Measurements from ENCODE around the gene UBE2V1. TPM values are rescaled to one million over a fixed set of nuclear protein-coding genes. Genes with fewer than 3 reads are reported as not detected.
"Not testable (repeated sequence)": the region's sequence is repeated elsewhere in the genome, so short reads cannot be mapped to it uniquely, and the experiment has no call there.

Gene UBE2V1
- total RNA-seq, 2 donors from 2014 or later: 150 to 176 TPM

GRCh38 chr20:50142812-50143211 is 29.9 kb upstream of the UBE2V1 start:
- no peaks in the 10 kb centered on the region for H3K9me3 Mint-ChIP-seq
- ATAC-seq (replicated peaks in 1 of 2) (no peak), DNase-seq (no peak)
- H3K4me3 Mint-ChIP-seq: no peak overlapping the region
- H3K27me3 Mint-ChIP-seq (ENCODE audit: low read depth): no peaks in the 10 kb centered on the region
- H3K4me1 Mint-ChIP-seq (ENCODE audit: low read depth): peaks cover 31% of the 10 kb centered on the region
- H3K27ac Mint-ChIP-seq: no peak overlapping the region
- peaks cover 3 to 13% of the 10 kb centered on the region in 2 donors for H3K36me3 Mint-ChIP-seq (ENCODE audit: insufficient read depth in 2 of 2)

DNA sequence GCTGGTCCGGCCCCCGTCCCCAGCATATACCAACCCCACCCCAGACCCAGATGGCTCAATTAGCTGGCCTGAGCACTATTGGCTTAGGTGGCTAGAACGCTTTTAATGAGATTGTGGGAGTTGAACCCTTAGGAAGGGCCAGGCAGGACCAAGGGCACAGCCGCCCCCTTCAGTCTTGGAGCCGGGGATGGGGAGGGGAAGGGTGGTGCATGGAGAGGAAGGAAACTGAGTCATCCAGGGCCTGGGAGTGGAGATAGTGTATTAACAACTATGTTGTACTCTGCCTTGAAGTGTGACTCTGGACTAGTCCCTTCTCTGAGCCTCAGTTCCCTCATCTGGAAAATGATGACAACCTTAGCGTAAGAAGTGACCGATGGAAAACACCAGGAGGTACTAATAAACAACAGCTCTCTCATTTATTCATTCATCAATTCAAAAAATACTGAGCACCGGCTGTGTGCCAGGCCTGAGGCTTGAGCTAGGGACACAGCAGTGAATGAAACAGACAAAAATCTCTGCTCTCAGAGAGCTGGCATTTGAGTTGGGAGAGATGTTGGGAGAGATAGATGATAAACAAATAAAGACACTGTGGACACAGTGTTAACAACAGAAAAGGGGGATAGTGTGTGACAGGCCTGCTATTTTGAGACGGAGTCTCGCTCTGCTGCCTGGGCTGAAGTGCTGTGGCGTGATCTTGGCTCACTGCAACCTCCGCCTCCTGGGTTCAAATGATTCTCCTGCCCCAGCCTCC is 29.0 kb upstream of the UBE2V1 start:
- peak overlapping the region; percentile 7 for H3K27ac Mint-ChIP-seq
- ATAC-seq (replicated peaks in 1 of 2) (no peak), DNase-seq (no peak)
- peaks cover 31% of the 10 kb centered on the region for H3K4me1 Mint-ChIP-seq (ENCODE audit: low read depth)
- no peaks in the 10 kb centered on the region for H3K9me3 Mint-ChIP-seq
- no peak overlapping the region for H3K4me3 Mint-ChIP-seq
- peaks cover 3 to 15% of the 10 kb centered on the region in 2 donors for H3K36me3 Mint-ChIP-seq (ENCODE audit: insufficient read depth in 2 of 2)
- no peaks in the 10 kb centered on the region for H3K27me3 Mint-ChIP-seq (ENCODE audit: low read depth)

DNA sequence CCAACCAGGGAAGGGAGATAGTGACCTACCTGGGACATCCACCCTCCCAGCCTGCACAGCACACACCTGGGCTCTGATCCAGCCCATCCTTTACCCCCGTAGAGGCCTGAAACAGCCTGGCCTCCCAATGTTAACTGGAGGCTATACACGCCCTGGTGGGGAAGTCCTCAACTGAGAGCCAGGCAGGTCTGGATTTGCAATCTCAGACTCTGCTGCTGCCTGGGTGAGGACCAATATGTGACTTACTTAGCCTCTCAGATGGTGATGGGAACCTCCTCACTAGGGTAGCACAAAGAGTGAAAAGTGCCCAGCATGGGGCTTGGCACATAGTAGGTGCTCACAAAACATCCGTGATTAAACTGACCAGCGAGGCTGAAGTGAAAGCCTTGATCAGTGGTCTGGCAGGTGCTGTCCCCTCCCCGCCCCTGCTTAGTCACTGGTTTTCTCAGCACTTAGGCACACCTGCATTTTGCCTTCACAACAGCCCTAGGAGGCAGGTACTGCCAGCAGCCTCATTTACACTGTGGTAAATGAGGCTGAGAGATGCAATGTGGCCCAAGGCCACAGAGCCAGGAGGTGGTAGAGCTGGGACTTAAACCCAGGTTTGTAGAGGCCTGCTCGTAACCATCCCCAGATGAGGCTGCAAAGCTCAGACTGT is 28.2 kb upstream of the UBE2V1 start:
- peaks cover 27% of the 10 kb centered on the region for H3K4me1 Mint-ChIP-seq (ENCODE audit: low read depth)
- H3K27ac Mint-ChIP-seq: no peak overlapping the region
- DNase-seq (no peak), ATAC-seq (replicated peaks in 1 of 2) (no peak)
- H3K9me3 Mint-ChIP-seq: no peaks in the 10 kb centered on the region
- peaks cover 3 to 15% of the 10 kb centered on the region in 2 donors for H3K36me3 Mint-ChIP-seq (ENCODE audit: insufficient read depth in 2 of 2)
- H3K27me3 Mint-ChIP-seq (ENCODE audit: low read depth): no peaks in the 10 kb centered on the region
- H3K4me3 Mint-ChIP-seq: no peak overlapping the region

- H3K36me3 Mint-ChIP-seq (ENCODE audit: insufficient read depth in 2 of 2): peaks cover 3 to 15% of the 10 kb centered on the region in 2 donors
- no peak overlapping the region for H3K27ac Mint-ChIP-seq
- peaks cover 23% of the 10 kb centered on the region for H3K4me1 Mint-ChIP-seq (ENCODE audit: low read depth)
- no peak overlapping the region for H3K4me3 Mint-ChIP-seq
- H3K9me3 Mint-ChIP-seq: no peaks in the 10 kb centered on the region
- no peak for DNase-seq
- no peaks in the 10 kb centered on the region for H3K27me3 Mint-ChIP-seq (ENCODE audit: low read depth)
- ATAC-seq (replicated peaks in 1 of 2): no peak
Observed at GRCh38 chr20:50140339-50140859, 27.4 kb upstream of the UBE2V1 start.

DNA sequence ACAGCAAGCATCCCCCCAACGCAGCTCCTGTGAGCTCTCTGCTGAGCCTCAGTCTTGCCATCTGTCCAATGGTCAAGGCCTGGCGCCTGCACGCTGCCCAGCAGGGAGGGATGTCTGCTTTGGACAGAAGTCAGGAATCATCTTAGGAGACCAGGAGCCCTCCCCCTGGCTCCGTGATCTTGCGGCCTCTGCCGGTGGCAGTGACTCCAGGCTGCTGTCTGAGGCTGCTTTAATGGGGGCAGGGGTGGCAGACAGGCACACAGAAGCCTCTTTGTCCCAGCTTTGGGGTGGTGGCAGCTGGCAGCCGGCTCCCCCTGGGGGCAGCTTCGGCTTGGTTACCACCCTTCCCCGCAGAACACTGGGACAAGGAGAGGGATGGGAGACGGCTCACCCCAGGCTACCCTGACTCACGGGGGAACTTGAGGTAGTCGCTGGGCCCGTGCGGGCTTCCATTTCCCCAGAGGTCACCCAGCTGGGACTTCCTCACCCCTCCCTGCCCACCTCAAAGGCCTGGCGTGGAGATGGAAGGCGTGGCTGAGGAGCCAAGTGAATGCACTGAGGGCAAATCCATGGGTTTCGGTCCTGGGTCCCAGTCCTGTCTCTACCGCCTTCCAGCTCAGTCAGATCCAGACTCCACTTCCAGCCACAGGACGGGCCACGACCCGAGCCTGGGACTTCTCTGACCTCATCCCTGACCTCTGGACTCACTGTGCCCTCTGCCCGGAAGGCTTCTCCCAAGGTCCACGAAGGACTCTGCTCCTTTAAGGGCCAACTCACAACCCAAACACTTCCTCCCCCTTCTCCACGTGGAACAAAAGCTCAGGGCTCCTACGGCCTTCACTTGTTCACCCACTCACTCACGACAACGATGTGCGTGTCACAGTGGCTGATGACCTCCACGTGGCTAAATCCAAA is 25.8 kb upstream of the UBE2V1 start:
- Mint-ChIP-seq H3K4me1 (ENCODE audit: low read depth) (peaks cover 23% of the 10 kb centered on the region), H3K36me3 (ENCODE audit: insufficient read depth in 2 of 2) (peaks cover 3 to 15% of the 10 kb centered on the region in 2 donors), H3K27me3 (ENCODE audit: low read depth) (no peaks in the 10 kb centered on the region), H3K9me3 (no peaks in the 10 kb centered on the region), H3K4me3 (no peak overlapping the region), H3K27ac (no peak overlapping the region)
- no peak for DNase-seq
- ATAC-seq (replicated peaks in 1 of 2): no peak

- ATAC-seq (replicated peaks in 1 of 2) (no peak), DNase-seq (no peak)
- Mint-ChIP-seq H3K4me1 (ENCODE audit: low read depth) (peaks cover 23% of the 10 kb centered on the region), H3K27me3 (ENCODE audit: low read depth) (no peaks in the 10 kb centered on the region), H3K36me3 (ENCODE audit: insufficient read depth in 2 of 2) (peaks cover 3 to 13% of the 10 kb centered on the region in 2 donors), H3K4me3 (no peak overlapping the region), H3K27ac (no peak overlapping the region), H3K9me3 (no peaks in the 10 kb centered on the region)
Observed at GRCh38 chr20:50138120-50138478, 25.1 kb upstream of the UBE2V1 start.

GRCh38 chr20:50137702-50138101 is 24.8 kb upstream of the UBE2V1 start:
- H3K27me3 Mint-ChIP-seq (ENCODE audit: low read depth); ATAC-seq (replicated peaks in 1 of 2); H3K4me3 Mint-ChIP-seq; DNase-seq; H3K36me3 Mint-ChIP-seq (ENCODE audit: insufficient read depth in 2 of 2); H3K9me3 Mint-ChIP-seq: not testable (repeated sequence)
- peak overlapping the region; percentile 76 for H3K27ac Mint-ChIP-seq
- H3K4me1 Mint-ChIP-seq (ENCODE audit: low read depth): peaks cover 23% of the 10 kb centered on the region

GRCh38 chr20:50136822-50137599 is 24.1 kb upstream of the UBE2V1 start:
- H3K36me3 Mint-ChIP-seq (ENCODE audit: insufficient read depth in 2 of 2): peaks cover 6 to 10% of the 10 kb centered on the region in 2 donors
- DNase-seq: peak; percentile 23 to 39
- H3K27me3 Mint-ChIP-seq (ENCODE audit: low read depth): no peaks in the 10 kb centered on the region

DNA sequence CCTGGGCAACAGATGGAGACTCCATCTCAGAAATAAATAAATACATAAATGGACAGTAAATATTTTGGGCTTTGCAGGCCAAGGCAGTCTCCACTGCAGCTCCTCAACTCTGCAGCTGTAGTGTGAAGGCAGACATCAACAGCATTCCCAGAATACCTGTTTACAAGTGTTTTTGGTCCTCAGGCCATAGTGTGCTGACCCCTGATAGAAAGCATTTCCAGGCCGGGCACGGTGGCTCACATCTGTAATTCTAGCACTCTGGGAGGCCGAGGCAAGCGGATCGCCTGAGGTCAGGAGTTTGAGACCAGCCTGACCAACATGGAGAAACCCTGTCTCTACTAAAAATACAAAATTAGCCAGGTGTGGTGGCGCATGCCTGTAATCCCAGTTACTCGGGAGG is 22.2 kb upstream of the UBE2V1 start:
- not testable (repeated sequence) for H3K4me3 Mint-ChIP-seq; H3K27me3 Mint-ChIP-seq (ENCODE audit: low read depth); H3K27ac Mint-ChIP-seq; H3K9me3 Mint-ChIP-seq; H3K36me3 Mint-ChIP-seq (ENCODE audit: insufficient read depth in 2 of 2); DNase-seq; ATAC-seq (replicated peaks in 1 of 2)
- H3K4me1 Mint-ChIP-seq (ENCODE audit: low read depth): peaks cover 18% of the 10 kb centered on the region

More at GRCh38 chr20:50136822-50137599, 24.1 kb upstream of the UBE2V1 start:
- Mint-ChIP-seq H3K4me3 (no peak overlapping the region), H3K4me1 (ENCODE audit: low read depth) (peaks cover 19% of the 10 kb centered on the region), H3K9me3 (no peaks in the 10 kb centered on the region), H3K27ac (peak overlapping the region; percentile 76)
- peak; percentile 74 to 83 for ATAC-seq (replicated peaks in 1 of 2)

DNA sequence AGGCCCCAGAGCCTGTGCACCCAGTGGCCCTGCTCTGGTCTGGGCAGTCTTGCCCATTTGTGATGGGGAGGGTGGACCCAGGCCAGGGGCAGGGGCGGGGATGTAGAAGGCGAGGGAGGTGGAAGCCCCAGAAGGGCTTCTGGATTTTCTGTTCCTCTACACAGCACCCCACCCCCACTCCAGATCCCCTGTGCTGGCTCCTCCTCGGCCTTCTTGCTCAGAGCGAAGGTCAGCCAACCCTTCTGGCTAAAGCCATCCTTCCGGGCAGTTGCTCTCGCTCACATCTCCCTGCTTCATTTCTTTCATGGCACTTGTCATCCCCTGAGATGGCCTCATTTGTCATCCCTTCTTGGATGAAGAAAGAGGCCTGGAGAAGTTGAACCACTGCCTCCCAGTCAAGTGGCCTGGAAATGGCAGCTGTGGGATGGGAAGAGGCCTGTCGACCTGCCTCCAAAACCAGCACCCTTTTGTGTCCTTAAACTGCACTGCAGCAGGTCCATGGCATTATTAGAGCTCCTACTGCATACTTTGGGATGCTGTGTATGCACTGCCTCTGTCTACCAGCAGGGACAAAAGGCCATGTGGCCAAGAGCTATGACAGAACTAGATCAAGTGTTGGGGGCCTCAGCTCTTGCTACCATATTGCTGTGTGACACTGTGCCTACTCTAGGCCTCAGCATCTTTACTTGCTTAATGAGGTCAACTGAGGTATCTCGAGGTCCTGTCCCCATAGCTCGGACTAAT is 20.7 kb upstream of the UBE2V1 start:
- Mint-ChIP-seq H3K9me3 (no peaks in the 10 kb centered on the region), H3K36me3 (ENCODE audit: insufficient read depth in 2 of 2) (peaks cover 2 to 14% of the 10 kb centered on the region in 2 donors), H3K27me3 (ENCODE audit: low read depth) (no peaks in the 10 kb centered on the region), H3K4me1 (ENCODE audit: low read depth) (peaks cover 18% of the 10 kb centered on the region), H3K4me3 (no peak overlapping the region), H3K27ac (no peak overlapping the region)
- DNase-seq: no peak
- no peak for ATAC-seq (replicated peaks in 1 of 2)

GRCh38 chr20:50133041-50133440 is 20.1 kb upstream of the UBE2V1 start:
- Mint-ChIP-seq H3K9me3 (no peaks in the 10 kb centered on the region), H3K4me1 (ENCODE audit: low read depth) (peaks cover 15% of the 10 kb centered on the region), H3K27me3 (ENCODE audit: low read depth) (no peaks in the 10 kb centered on the region), H3K36me3 (ENCODE audit: insufficient read depth in 2 of 2) (peaks cover 2 to 14% of the 10 kb centered on the region in 2 donors), H3K4me3 (no peak overlapping the region), H3K27ac (no peak overlapping the region)
- ATAC-seq (replicated peaks in 1 of 2) (no peak), DNase-seq (no peak)

GRCh38 chr20:50130995-50131394 is 18.0 kb upstream of the UBE2V1 start:
- DNase-seq: no peak
- no peak overlapping the region for H3K27ac Mint-ChIP-seq
- H3K4me3 Mint-ChIP-seq: no peak overlapping the region
- no peaks in the 10 kb centered on the region for H3K27me3 Mint-ChIP-seq (ENCODE audit: low read depth)
- no peak for ATAC-seq (replicated peaks in 1 of 2)
- peaks cover 2 to 11% of the 10 kb centered on the region in 2 donors for H3K36me3 Mint-ChIP-seq (ENCODE audit: insufficient read depth in 2 of 2)
- no peaks in the 10 kb centered on the region for H3K4me1 Mint-ChIP-seq (ENCODE audit: low read depth)
- no peaks in the 10 kb centered on the region for H3K9me3 Mint-ChIP-seq
